Lower lobe of right lung (tissue), 2 donors: ENCODE measurements around the gene GRIN1. TPM values are rescaled to one million over a fixed set of nuclear protein-coding genes. Genes with fewer than 3 reads are reported as not detected.

Experiments
- ATAC-seq, 2 donors: fragments of 200-7000 bp; cut with Tn5 transposase; one replicate each; pipeline ENCODE4 v1.9.1; 2020 to 2022; ENCODE audit warnings: mild to moderate bottlenecking in 2 of 2, moderate library complexity in 2 of 2
- DNase-seq: peaks from one replicate; pipeline ENCODE4 v3.0.0-alpha.2; 2020
- H3K27ac ChIP-seq: fragments of 200-600 bp; one replicate; pipeline ENCODE4 v1.8.0; 2022
- H3K27me3 ChIP-seq: fragments of 200-600 bp; one replicate; pipeline ENCODE4 v1.8.0; 2022; ENCODE audit warnings: low read depth
- H3K36me3 ChIP-seq: fragments of 200-600 bp; one replicate; pipeline ENCODE4 v1.8.0; 2022; ENCODE audit warnings: mild to moderate bottlenecking
- H3K4me1 ChIP-seq: fragments of 200-600 bp; one replicate; pipeline ENCODE4 v1.8.0; 2022
- H3K4me3 ChIP-seq: fragments of 200-600 bp; one replicate; pipeline ENCODE4 v1.8.0; 2022; ENCODE audit warnings: mild to moderate bottlenecking
- H3K9me3 ChIP-seq: fragments of 200-600 bp; one replicate; pipeline ENCODE4 v1.8.0; 2022
- intact Hi-C: fragments of 100-400 bp; cut with DNase I; formaldehyde crosslinking; loops from one replicate; pipeline ENCODE4 v1.11.0; 2022
- total RNA-seq: library from RNA; stranded (reverse); fragmentation: NEBNext Ultra II Directional; extraction: Animal tissue kit (Norgen Biotek cat#: 25700); gene quantifications from one replicate; pipeline ENCODE4 v1.2.1, GENCODE V29; 2021
- TF ChIP-seq, protein P1 (sequence below): fragments of 200-600 bp; IDR thresholded peaks from one replicate; pipeline ENCODE4 v1.8.0; 2022; ENCODE audit warnings: antibody characterized with exemption, mild to moderate bottlenecking
- donor health status: DM: no; HTN: yes; CAD: no; lungs with severe emphysema.

The GRIN1 gene
- total RNA-seq, 1 donor from 2014 or later = 0.92 TPM

- H3K27me3 ChIP-seq = peaks cover 57% of the 10 kb centered on the region
- ATAC-seq = no peak
- H3K27ac ChIP-seq = no peak overlapping the region
- no peaks in the 10 kb centered on the region for H3K36me3 ChIP-seq
- TF ChIP-seq, protein P1, sequence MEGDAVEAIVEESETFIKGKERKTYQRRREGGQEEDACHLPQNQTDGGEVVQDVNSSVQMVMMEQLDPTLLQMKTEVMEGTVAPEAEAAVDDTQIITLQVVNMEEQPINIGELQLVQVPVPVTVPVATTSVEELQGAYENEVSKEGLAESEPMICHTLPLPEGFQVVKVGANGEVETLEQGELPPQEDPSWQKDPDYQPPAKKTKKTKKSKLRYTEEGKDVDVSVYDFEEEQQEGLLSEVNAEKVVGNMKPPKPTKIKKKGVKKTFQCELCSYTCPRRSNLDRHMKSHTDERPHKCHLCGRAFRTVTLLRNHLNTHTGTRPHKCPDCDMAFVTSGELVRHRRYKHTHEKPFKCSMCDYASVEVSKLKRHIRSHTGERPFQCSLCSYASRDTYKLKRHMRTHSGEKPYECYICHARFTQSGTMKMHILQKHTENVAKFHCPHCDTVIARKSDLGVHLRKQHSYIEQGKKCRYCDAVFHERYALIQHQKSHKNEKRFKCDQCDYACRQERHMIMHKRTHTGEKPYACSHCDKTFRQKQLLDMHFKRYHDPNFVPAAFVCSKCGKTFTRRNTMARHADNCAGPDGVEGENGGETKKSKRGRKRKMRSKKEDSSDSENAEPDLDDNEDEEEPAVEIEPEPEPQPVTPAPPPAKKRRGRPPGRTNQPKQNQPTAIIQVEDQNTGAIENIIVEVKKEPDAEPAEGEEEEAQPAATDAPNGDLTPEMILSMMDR = no peak
- intact Hi-C loops = no loop called here
- no peak for DNase-seq
- no peaks in the 10 kb centered on the region for H3K9me3 ChIP-seq
- H3K4me3 ChIP-seq = no peak overlapping the region
- peaks cover 30% of the 10 kb centered on the region for H3K4me1 ChIP-seq
Measured at GRCh38 chr9:137171149-137171900, 32.4 kb downstream of the GRIN1 start.

DNA sequence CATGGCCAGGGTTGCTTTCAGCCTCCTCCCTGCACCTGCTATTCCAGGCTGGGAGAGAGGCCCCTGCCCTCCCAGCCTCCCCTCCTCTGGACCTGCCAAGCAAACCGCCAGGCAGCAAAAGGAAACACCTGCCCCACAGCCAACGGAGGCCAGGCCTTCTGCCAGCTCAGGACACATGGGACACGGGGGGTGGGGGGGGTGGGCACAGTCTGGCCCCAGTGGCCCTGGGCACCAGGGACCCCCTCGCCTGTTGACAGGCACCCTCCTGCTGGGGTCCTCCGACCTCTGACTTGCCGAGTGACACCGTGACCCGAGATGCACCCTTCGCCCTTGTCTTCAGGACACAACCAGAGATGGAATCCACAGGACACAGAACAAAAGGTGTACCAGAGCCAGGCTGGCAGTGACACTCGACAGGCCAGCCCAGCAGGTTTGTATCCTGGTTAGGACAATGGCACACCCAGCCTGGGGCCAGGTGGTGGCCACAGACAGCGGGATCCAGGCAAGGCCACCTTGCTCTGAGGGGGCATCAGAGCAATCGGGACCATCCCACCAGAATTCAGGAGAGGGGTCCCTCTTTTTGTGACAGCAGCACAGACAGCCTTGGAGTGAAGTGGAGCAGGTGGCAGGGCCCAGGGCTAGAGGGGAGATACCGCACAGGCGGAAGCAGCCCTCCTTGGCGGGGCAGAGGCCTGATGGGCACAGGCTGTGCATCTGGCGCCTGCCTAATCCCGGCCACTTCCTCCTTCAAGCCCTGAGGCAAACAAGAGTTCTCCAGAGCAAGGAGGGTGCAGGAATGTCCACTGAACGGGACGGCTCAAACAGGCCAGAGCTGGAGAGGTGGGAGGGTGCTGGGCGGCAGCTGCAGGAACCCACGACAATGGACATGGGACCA, 34.2 kb downstream of the GRIN1 start:
- TF ChIP-seq, protein P1 = no peak
- Histone ChIP-seq H3K4me1 (peaks cover 24% of the 10 kb centered on the region), H3K27ac (no peak overlapping the region), H3K36me3 (peaks cover 10% of the 10 kb centered on the region), H3K9me3 (no peaks in the 10 kb centered on the region), H3K27me3 (peaks cover 39% of the 10 kb centered on the region), H3K4me3 (no peak overlapping the region)
- intact Hi-C loops = no loop called here
- ATAC-seq = peak in 1 of 2 donors; percentile 8
- no peak for DNase-seq

- Histone ChIP-seq H3K36me3 (peaks cover 19% of the 10 kb centered on the region), H3K4me1 (peaks cover 17% of the 10 kb centered on the region), H3K27ac (no peak overlapping the region), H3K9me3 (no peaks in the 10 kb centered on the region), H3K4me3 (no peak overlapping the region), H3K27me3 (peaks cover 30% of the 10 kb centered on the region)
- TF ChIP-seq, protein P1 = no peak
- DNase-seq = no peak
- ATAC-seq = no peak
- intact Hi-C loops = no loop called here
Measured at GRCh38 chr9:137173796-137174664, 35.1 kb downstream of the GRIN1 start.

- intact Hi-C loops = no loop called here
- ATAC-seq = peak in 1 of 2 donors; percentile 25
- TF ChIP-seq, protein P1 = no peak
- no peak overlapping the region for H3K27ac ChIP-seq
- peaks cover 22% of the 10 kb centered on the region for H3K27me3 ChIP-seq
- H3K4me3 ChIP-seq = no peak overlapping the region
- no peak for DNase-seq
- peaks cover 9% of the 10 kb centered on the region for H3K4me1 ChIP-seq
- H3K36me3 ChIP-seq = peaks cover 26% of the 10 kb centered on the region
- H3K9me3 ChIP-seq = no peaks in the 10 kb centered on the region
Measured at GRCh38 chr9:137174722-137175293, 35.9 kb downstream of the GRIN1 start.
